WTC11 (cell line): ENCODE results near the gene PRKN. TPM values are rescaled to one million over a fixed set of nuclear protein-coding genes. Genes with fewer than 3 reads are reported as not detected.

ENCODE experiments used
- ATAC-seq: fragments of 200-7000 bp; cut with Tn5 transposase; 2 replicates; pipeline ENCODE4 v1.10.0; 2021; ENCODE audit warnings: mild to moderate bottlenecking, moderate library complexity
- CTCF ChIA-PET: fragments of 300-600 bp; sonication (Branson Sonifier 250); formaldehyde crosslinking; loops from one replicate; lab custom pipeline; 2021; ENCODE audit warnings: antibody characterized with exemption; lab: Charles Lee
- POLR2A ChIA-PET: fragments of 350-600 bp; sonication (Branson Sonifier 250); formaldehyde crosslinking; loops from one replicate; lab custom pipeline; 2021; ENCODE audit warnings: antibody characterized with exemption; lab: Charles Lee
- DNase-seq: peaks from one replicate; pipeline ENCODE4 v3.0.0; 2021; ENCODE audit warnings: low spot score
- H3K27ac Mint-ChIP-seq: 2 replicates; pipeline ENCODE4 v1.8.0; 2021; ENCODE audit warnings: mixed read lengths
- H3K27me3 Mint-ChIP-seq: 2 replicates; pipeline ENCODE4 v1.8.0; 2021; ENCODE audit warnings: low read depth, mild to moderate bottlenecking, moderate library complexity, mixed read lengths
- H3K36me3 Mint-ChIP-seq: 2 replicates; pipeline ENCODE4 v1.8.0; 2021; ENCODE audit warnings: mixed read lengths
- H3K4me1 Mint-ChIP-seq: 2 replicates; pipeline ENCODE4 v1.8.0; 2022; ENCODE audit warnings: mixed read lengths
- H3K4me3 Mint-ChIP-seq: 2 replicates; pipeline ENCODE4 v1.8.0; 2021; ENCODE audit warnings: mild to moderate bottlenecking, moderate library complexity, mixed read lengths
- H3K9me3 Mint-ChIP-seq: 2 replicates; pipeline ENCODE4 v1.8.0; 2021; ENCODE audit warnings: mixed read lengths
- CBFB ChIP-seq: sonication (generic); formaldehyde crosslinking; IDR thresholded peaks from 2 replicates; pipeline ENCODE4 v1.8.1; 2022; ENCODE audit warnings: mild to moderate bottlenecking, low read depth, missing genetic modification reagents
- CREB1 ChIP-seq: sonication (generic); formaldehyde crosslinking; IDR thresholded peaks from 2 replicates; pipeline ENCODE4 v1.8.0; 2023; ENCODE audit warnings: mild to moderate bottlenecking, missing genetic modification reagents
- ESRRA ChIP-seq: sonication (generic); formaldehyde crosslinking; IDR thresholded peaks from 2 replicates; pipeline ENCODE4 v1.8.1; 2022; ENCODE audit warnings: mild to moderate bottlenecking, missing genetic modification reagents, borderline replicate concordance
- FOXJ3 ChIP-seq: sonication (generic); formaldehyde crosslinking; IDR thresholded peaks from 2 replicates; pipeline ENCODE4 v1.9.0; 2021; ENCODE audit warnings: missing genetic modification reagents, mild to moderate bottlenecking, borderline replicate concordance
- FOXP1 ChIP-seq: sonication (generic); formaldehyde crosslinking; IDR thresholded peaks from 2 replicates; pipeline ENCODE4 v1.8.0; 2022; ENCODE audit warnings: missing genetic modification reagents, mild to moderate bottlenecking, moderate library complexity, borderline replicate concordance
- GABPB1 ChIP-seq: sonication (generic); formaldehyde crosslinking; IDR thresholded peaks from 2 replicates; pipeline ENCODE4 v1.8.1; 2023; ENCODE audit warnings: mild to moderate bottlenecking, missing genetic modification reagents
- IRF2 ChIP-seq: sonication (generic); formaldehyde crosslinking; IDR thresholded peaks from 2 replicates; pipeline ENCODE4 v1.8.0; 2022; ENCODE audit warnings: low read depth, missing genetic modification reagents, borderline replicate concordance
- JUN ChIP-seq: sonication (generic); formaldehyde crosslinking; IDR thresholded peaks from 2 replicates; pipeline ENCODE4 v1.8.0; 2023; ENCODE audit warnings: mild to moderate bottlenecking, missing genetic modification reagents
- NFATC4 ChIP-seq: fragments of 250-450 bp; sonication (Bioruptor Pico); IDR thresholded peaks from 2 replicates; pipeline ENCODE4 v1.9.0; 2021; ENCODE audit warnings: mild to moderate bottlenecking
- NFYB ChIP-seq: sonication (generic); formaldehyde crosslinking; conservative IDR thresholded peaks from 2 replicates; pipeline ENCODE4 v1.8.0; 2022; ENCODE audit warnings: low read depth, missing genetic modification reagents
- NR1H2 ChIP-seq: sonication (generic); formaldehyde crosslinking; IDR thresholded peaks from 2 replicates; pipeline ENCODE4 v1.9.0; 2021; ENCODE audit warnings: mild to moderate bottlenecking, moderate library complexity, missing genetic modification reagents
- NR2C2 ChIP-seq: sonication (generic); formaldehyde crosslinking; IDR thresholded peaks from 2 replicates; pipeline ENCODE4 v1.8.0; 2022; ENCODE audit warnings: mild to moderate bottlenecking, missing genetic modification reagents
- NR3C1 ChIP-seq: sonication (generic); formaldehyde crosslinking; conservative IDR thresholded peaks from 2 replicates; pipeline ENCODE4 v1.8.1; 2023; ENCODE audit warnings: low read depth, mild to moderate bottlenecking, missing genetic modification reagents
- RORB ChIP-seq: fragments of 250-450 bp; sonication (Bioruptor Pico); IDR thresholded peaks from 2 replicates; pipeline ENCODE4 v1.9.0; 2021; ENCODE audit warnings: mild to moderate bottlenecking
- SP1 ChIP-seq: sonication (generic); formaldehyde crosslinking; conservative IDR thresholded peaks from 2 replicates; pipeline ENCODE4 v1.8.1; 2022; ENCODE audit warnings: missing genetic modification reagents
- TEAD1 ChIP-seq: sonication (generic); formaldehyde crosslinking; IDR thresholded peaks from 2 replicates; pipeline ENCODE4 v1.8.0; 2022; ENCODE audit warnings: mild to moderate bottlenecking, missing genetic modification reagents
- TEAD4 ChIP-seq: sonication (generic); formaldehyde crosslinking; IDR thresholded peaks from 2 replicates; pipeline ENCODE4 v1.8.0; 2022; ENCODE audit warnings: mild to moderate bottlenecking, missing genetic modification reagents
- ZNF121 ChIP-seq: sonication (generic); formaldehyde crosslinking; IDR thresholded peaks from 2 replicates; pipeline ENCODE4 v1.8.0; 2023; ENCODE audit warnings: missing genetic modification reagents
- ZNF219 ChIP-seq: sonication (generic); formaldehyde crosslinking; IDR thresholded peaks from 2 replicates; pipeline ENCODE4 v1.8.0; 2023; ENCODE audit warnings: missing genetic modification reagents, mild to moderate bottlenecking, borderline replicate concordance
- ZNF232 ChIP-seq: sonication (generic); formaldehyde crosslinking; IDR thresholded peaks from 2 replicates; pipeline ENCODE4 v1.8.0; 2022; ENCODE audit warnings: mild to moderate bottlenecking, missing genetic modification reagents
- ZNF396 ChIP-seq: fragments of 250-450 bp; sonication (Bioruptor Pico); IDR thresholded peaks from 2 replicates; pipeline ENCODE4 v1.8.0; 2021; ENCODE audit warnings: mild to moderate bottlenecking, moderate library complexity, borderline replicate concordance
- total RNA-seq: library from RNA; stranded (reverse); gene quantifications from 3 replicates; pipeline ENCODE4 v1.2.3, GENCODE V29; 2021
- TF ChIP-seq, protein P1 (sequence below): sonication (generic); formaldehyde crosslinking; IDR thresholded peaks from 2 replicates; pipeline ENCODE4 v1.8.1; 2022; ENCODE audit warnings: low read depth, mild to moderate bottlenecking, moderate library complexity, missing genetic modification reagents, borderline replicate concordance
- TF ChIP-seq, protein P2 (sequence below): fragments of 250-450 bp; sonication (Bioruptor Pico); IDR thresholded peaks from 2 replicates; pipeline ENCODE4 v2.1.2; 2022; ENCODE audit warnings: mild to moderate bottlenecking, moderate library complexity
- TF ChIP-seq, protein P3 (sequence below): fragments of 250-450 bp; sonication (Bioruptor Pico); IDR thresholded peaks from 2 replicates; pipeline ENCODE4 v1.9.0; 2021; ENCODE audit warnings: mild to moderate bottlenecking
- TF ChIP-seq, protein P4 (sequence below): sonication (generic); formaldehyde crosslinking; IDR thresholded peaks from 2 replicates; pipeline ENCODE4 v1.8.0; 2022; ENCODE audit warnings: mild to moderate bottlenecking, missing genetic modification reagents
- TF ChIP-seq, protein P5 (sequence below): fragments of 250-450 bp; sonication (Bioruptor Pico); IDR thresholded peaks from 2 replicates; pipeline ENCODE4 v1.9.0; 2021; ENCODE audit warnings: mild to moderate bottlenecking
- TF ChIP-seq, protein P6 (sequence below): sonication (generic); formaldehyde crosslinking; IDR thresholded peaks from 2 replicates; pipeline ENCODE4 v1.8.1; 2022; ENCODE audit warnings: missing genetic modification reagents, borderline replicate concordance

Gene PRKN
- total RNA-seq, 1 experiment from 2014 or later = 0.59 TPM

DNA sequence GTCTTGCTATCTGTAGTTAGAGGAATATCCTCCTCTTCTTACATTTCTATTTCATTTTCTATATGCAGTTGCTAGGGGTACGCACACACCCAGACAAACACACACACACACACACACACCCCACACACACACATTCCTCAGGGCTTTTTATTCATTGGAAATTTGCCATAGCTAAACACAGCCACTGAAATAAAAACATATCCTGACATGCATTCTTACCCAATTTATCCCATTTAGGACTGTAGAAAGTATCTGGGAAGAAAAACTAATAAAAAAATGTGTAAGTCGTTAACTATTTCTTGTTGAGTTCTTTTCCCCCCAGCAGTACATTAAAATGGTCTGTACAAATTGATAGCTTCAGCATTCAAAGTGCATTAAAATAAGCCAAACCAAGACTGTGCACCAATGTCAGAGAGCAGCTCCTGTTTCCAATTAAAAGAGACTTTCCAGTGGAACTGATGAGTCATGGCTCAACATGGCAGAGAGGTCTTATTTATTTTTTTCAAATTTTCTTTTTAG lies 1095.8 kb downstream of the PRKN start (continued):
- TF ChIP-seq, protein P1, sequence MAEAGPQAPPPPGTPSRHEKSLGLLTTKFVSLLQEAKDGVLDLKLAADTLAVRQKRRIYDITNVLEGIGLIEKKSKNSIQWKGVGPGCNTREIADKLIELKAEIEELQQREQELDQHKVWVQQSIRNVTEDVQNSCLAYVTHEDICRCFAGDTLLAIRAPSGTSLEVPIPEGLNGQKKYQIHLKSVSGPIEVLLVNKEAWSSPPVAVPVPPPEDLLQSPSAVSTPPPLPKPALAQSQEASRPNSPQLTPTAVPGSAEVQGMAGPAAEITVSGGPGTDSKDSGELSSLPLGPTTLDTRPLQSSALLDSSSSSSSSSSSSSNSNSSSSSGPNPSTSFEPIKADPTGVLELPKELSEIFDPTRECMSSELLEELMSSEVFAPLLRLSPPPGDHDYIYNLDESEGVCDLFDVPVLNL = no peak
- TF ChIP-seq TEAD1 (CRISPR knock-in tag) (no peak), NFATC4 (CRISPR knock-in tag) (no peak), FOXP1 (CRISPR knock-in tag) (no peak), FOXJ3 (CRISPR knock-in tag) (no peak), ZNF396 (no peak), GABPB1 (no peak)
- TF ChIP-seq, protein P2, sequence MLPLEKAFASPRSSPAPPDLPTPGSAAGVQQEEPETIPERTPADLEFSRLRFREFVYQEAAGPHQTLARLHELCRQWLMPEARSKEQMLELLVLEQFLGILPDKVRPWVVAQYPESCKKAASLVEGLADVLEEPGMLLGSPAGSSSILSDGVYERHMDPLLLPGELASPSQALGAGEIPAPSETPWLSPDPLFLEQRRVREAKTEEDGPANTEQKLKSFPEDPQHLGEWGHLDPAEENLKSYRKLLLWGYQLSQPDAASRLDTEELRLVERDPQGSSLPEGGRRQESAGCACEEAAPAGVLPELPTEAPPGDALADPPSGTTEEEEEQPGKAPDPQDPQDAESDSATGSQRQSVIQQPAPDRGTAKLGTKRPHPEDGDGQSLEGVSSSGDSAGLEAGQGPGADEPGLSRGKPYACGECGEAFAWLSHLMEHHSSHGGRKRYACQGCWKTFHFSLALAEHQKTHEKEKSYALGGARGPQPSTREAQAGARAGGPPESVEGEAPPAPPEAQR (CRISPR knock-in tag) = no peak

DNA sequence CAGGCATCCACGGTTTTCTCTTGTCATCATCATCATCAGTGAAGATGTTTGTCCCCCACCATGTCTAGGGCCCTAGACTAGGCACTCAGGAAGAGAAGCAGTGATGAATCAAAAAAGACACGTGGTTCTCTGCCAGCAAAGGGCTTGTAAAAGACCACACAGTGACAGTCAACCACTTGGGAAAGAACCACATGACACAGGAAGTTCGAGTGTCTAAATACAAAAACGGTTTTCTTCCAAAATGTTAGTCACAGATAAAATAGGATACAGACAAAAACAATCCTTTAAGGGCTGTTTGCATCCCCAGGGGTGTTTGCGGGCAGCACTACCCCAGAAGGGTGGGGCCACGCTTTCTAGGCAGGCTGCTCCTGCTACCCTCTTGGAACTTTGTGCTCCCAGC lies 1096.9 kb downstream of the PRKN start:
- ChIA-PET CTCF (no interaction called here), POLR2A (no interaction called here)
- TF ChIP-seq NR1H2 = no peak
- TF ChIP-seq NFYB (CRISPR knock-in tag) = no peak
- TF ChIP-seq RORB = no peak
- TF ChIP-seq ZNF121 (CRISPR knock-in tag) = no peak
- TF ChIP-seq TEAD4 = no peak
- TF ChIP-seq ESRRA (CRISPR knock-in tag) = no peak
- TF ChIP-seq JUN (CRISPR knock-in tag) = no peak
- TF ChIP-seq FOXJ3 (CRISPR knock-in tag) = no peak
- no peak for TF ChIP-seq ZNF219 (CRISPR knock-in tag)
- TF ChIP-seq FOXP1 (CRISPR knock-in tag) = no peak
- TF ChIP-seq, protein P3, sequence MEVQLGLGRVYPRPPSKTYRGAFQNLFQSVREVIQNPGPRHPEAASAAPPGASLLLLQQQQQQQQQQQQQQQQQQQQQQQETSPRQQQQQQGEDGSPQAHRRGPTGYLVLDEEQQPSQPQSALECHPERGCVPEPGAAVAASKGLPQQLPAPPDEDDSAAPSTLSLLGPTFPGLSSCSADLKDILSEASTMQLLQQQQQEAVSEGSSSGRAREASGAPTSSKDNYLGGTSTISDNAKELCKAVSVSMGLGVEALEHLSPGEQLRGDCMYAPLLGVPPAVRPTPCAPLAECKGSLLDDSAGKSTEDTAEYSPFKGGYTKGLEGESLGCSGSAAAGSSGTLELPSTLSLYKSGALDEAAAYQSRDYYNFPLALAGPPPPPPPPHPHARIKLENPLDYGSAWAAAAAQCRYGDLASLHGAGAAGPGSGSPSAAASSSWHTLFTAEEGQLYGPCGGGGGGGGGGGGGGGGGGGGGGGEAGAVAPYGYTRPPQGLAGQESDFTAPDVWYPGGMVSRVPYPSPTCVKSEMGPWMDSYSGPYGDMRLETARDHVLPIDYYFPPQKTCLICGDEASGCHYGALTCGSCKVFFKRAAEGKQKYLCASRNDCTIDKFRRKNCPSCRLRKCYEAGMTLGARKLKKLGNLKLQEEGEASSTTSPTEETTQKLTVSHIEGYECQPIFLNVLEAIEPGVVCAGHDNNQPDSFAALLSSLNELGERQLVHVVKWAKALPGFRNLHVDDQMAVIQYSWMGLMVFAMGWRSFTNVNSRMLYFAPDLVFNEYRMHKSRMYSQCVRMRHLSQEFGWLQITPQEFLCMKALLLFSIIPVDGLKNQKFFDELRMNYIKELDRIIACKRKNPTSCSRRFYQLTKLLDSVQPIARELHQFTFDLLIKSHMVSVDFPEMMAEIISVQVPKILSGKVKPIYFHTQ (CRISPR knock-in tag) = no peak
- H3K27ac Mint-ChIP-seq = no peak overlapping the region
- ATAC-seq (no peak), DNase-seq (no peak)
- peaks cover 4% of the 10 kb centered on the region; the same call in 1 of the 2 replicates for H3K4me1 Mint-ChIP-seq
- H3K27me3 Mint-ChIP-seq = peaks cover 16% of the 10 kb centered on the region
- peaks cover 8% of the 10 kb centered on the region; the same call in 1 of the 2 replicates for H3K36me3 Mint-ChIP-seq
- H3K4me3 Mint-ChIP-seq = no peak overlapping the region
- peaks cover 18% of the 10 kb centered on the region for H3K9me3 Mint-ChIP-seq

DNA sequence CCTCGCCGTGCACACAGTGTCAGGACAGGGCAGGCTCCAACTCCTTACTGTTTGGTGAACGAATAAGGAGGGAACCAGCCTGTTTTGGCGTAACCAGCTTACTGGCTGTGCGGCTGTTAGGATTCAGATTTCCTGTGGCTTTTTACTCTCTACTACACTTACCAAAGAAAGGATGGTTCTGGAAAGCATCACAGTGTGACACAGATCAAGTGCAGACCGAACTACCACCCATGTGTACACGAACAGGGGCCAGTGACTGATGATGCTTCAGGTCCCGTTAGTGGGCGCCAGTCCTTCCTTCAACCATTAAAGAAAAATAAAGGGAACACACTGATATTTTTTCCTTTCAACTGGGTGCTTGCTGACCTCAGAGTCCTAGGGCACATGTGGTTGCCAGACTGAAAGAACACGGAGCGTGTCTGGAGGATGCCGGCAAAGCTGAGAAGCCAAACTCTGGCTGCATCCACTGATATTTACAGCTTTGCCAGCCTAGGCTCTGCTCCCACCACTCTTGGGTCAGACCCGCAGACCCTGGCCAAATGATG lies 1101.4 kb downstream of the PRKN start:
- Mint-ChIP-seq H3K27me3 (peaks cover 20% of the 10 kb centered on the region), H3K27ac (no peak overlapping the region), H3K4me3 (no peak overlapping the region), H3K9me3 (peaks cover 22% of the 10 kb centered on the region), H3K36me3 (peaks cover 8% of the 10 kb centered on the region; the same call in 1 of the 2 replicates), H3K4me1 (no peaks in the 10 kb centered on the region)
- ATAC-seq = no peak
- CTCF ChIA-PET = no interaction called here
- no peak for DNase-seq
- POLR2A ChIA-PET = no interaction called here
- TF ChIP-seq SP1 (CRISPR knock-in tag) (no peak), TEAD4 (no peak), CREB1 (CRISPR knock-in tag) (no peak), ZNF232 (CRISPR knock-in tag) (no peak), RORB (no peak), IRF2 (CRISPR knock-in tag) (no peak), NR3C1 (CRISPR knock-in tag) (no peak), NR2C2 (CRISPR knock-in tag) (no peak), CBFB (CRISPR knock-in tag) (no peak)
- TF ChIP-seq, protein P4, sequence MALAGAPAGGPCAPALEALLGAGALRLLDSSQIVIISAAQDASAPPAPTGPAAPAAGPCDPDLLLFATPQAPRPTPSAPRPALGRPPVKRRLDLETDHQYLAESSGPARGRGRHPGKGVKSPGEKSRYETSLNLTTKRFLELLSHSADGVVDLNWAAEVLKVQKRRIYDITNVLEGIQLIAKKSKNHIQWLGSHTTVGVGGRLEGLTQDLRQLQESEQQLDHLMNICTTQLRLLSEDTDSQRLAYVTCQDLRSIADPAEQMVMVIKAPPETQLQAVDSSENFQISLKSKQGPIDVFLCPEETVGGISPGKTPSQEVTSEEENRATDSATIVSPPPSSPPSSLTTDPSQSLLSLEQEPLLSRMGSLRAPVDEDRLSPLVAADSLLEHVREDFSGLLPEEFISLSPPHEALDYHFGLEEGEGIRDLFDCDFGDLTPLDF (CRISPR knock-in tag) = no peak
- TF ChIP-seq, protein P5, sequence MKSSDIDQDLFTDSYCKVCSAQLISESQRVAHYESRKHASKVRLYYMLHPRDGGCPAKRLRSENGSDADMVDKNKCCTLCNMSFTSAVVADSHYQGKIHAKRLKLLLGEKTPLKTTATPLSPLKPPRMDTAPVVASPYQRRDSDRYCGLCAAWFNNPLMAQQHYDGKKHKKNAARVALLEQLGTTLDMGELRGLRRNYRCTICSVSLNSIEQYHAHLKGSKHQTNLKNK (CRISPR knock-in tag) = no peak
- TF ChIP-seq, protein P6, sequence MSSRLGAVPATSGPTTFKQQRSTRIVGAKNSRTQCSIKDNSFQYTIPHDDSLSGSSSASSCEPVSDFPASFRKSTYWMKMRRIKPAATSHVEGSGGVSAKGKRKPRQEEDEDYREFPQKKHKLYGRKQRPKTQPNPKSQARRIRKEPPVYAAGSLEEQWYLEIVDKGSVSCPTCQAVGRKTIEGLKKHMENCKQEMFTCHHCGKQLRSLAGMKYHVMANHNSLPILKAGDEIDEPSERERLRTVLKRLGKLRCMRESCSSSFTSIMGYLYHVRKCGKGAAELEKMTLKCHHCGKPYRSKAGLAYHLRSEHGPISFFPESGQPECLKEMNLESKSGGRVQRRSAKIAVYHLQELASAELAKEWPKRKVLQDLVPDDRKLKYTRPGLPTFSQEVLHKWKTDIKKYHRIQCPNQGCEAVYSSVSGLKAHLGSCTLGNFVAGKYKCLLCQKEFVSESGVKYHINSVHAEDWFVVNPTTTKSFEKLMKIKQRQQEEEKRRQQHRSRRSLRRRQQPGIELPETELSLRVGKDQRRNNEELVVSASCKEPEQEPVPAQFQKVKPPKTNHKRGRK (CRISPR knock-in tag) = no peak
